Pons (tissue), 1 donor: ENCODE measurements around the gene DIS3L2.
"Not testable (repeated sequence)": the region's sequence is repeated elsewhere in the genome, so short reads cannot be mapped to it uniquely, and the experiment has no call there.

Experiments
- DNase-seq: peaks from one replicate; pipeline ENCODE4 v3.0.0-alpha.2; 2016; ENCODE audit warnings: low spot score

DIS3L2 gene

GRCh38 chr2:231928901-231929725, 32.4 kb upstream of the DIS3L2 start:
- DNase-seq: no peak

- no peak for DNase-seq
These were observed 31.4 kb upstream of the DIS3L2 start for GRCh38 chr2:231929961-231930592.

GRCh38 chr2:231930593-231931281, 30.8 kb upstream of the DIS3L2 start:
- DNase-seq: no peak

- no peak for DNase-seq
These were observed 30.0 kb upstream of the DIS3L2 start for GRCh38 chr2:231931481-231931915.

- DNase-seq: no peak
These were observed 28.9 kb upstream of the DIS3L2 start for GRCh38 chr2:231932711-231932970.

- DNase-seq: no peak
These were observed 28.3 kb upstream of the DIS3L2 start for GRCh38 chr2:231932985-231933915.

GRCh38 chr2:231933916-231934401, 27.6 kb upstream of the DIS3L2 start:
- no peak for DNase-seq

- no peak for DNase-seq
These were observed 26.9 kb upstream of the DIS3L2 start for GRCh38 chr2:231934441-231935206.

- DNase-seq: no peak
These were observed 26.3 kb upstream of the DIS3L2 start for GRCh38 chr2:231935207-231935524.

- DNase-seq: no peak
These were observed 25.7 kb upstream of the DIS3L2 start for GRCh38 chr2:231935815-231936214.

- no peak for DNase-seq
These were observed 25.0 kb upstream of the DIS3L2 start for GRCh38 chr2:231936491-231936890.

GRCh38 chr2:231937057-231937456, 24.5 kb upstream of the DIS3L2 start:
- no peak for DNase-seq

- no peak for DNase-seq
These were observed 22.5 kb upstream of the DIS3L2 start for GRCh38 chr2:231939022-231939421.

- no peak for DNase-seq
These were observed 20.7 kb upstream of the DIS3L2 start for GRCh38 chr2:231940795-231941194.

- no peak for DNase-seq
These were observed 19.8 kb upstream of the DIS3L2 start for GRCh38 chr2:231941673-231942072.

- DNase-seq: no peak
These were observed 19.3 kb upstream of the DIS3L2 start for GRCh38 chr2:231942180-231942579.

GRCh38 chr2:231946241-231946814, 15.2 kb upstream of the DIS3L2 start:
- no peak for DNase-seq

- not testable (repeated sequence) for DNase-seq
These were observed 14.4 kb upstream of the DIS3L2 start for GRCh38 chr2:231947112-231947511.

GRCh38 chr2:231947694-231948093, 13.8 kb upstream of the DIS3L2 start:
- DNase-seq: no peak

- no peak for DNase-seq
These were observed 10.0 kb upstream of the DIS3L2 start for GRCh38 chr2:231951452-231952035.
